ENCODE measurements around the gene GSTK1. TPM values are rescaled to one million over a fixed set of nuclear protein-coding genes. Genes with fewer than 3 reads are reported as not detected.

GSTK1 gene
- total RNA-seq, result 124 and 133 TPM in 2 replicates

DNA sequence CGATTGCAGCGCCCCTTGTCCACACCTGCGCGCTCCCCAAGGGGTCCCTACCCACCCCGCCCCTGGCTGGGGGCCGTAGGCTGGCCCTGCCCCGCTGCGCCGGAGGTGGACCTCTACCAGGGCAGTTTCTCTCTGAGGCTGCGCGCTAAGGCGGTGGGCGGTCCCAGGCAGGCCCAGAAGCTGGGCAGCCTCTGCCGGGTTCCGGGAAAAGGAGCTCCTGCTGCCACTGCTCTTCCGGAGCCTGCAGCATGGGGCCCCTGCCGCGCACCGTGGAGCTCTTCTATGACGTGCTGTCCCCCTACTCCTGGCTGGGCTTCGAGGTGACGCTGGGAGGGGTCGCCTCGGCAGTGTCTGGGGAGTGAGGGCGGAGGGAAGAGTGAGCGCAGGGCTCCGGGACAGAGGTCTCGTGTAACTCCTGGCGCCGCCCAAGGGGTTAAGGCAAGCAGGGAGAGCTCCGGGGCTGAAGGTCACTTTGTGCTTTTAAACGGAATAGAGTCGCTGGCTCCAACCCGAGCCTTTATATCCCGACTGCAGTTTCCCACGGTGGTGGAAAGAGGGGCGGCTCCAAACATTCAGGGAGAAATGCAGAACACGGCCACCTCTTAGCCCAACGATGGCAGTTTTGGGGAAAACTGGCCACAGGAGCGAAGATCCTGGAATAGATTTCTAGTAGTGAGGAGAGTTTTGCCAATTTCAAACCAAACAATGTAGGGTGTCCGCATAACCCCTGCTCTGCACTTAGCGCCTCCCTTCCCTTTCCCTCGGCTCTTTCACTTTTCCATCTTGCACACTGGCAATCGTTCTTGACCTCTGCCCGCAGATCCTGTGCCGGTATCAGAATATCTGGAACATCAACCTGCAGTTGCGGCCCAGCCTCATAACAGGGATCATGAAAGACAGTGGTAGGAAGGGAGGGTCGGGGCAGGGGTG is at the start of gene GSTK1:
Gene GSTK1, plus strand, starts transcription at position 176 of the 930 bp plus-strand sequence. Its CDS starts 73 bp downstream, at position 249.

DNA sequence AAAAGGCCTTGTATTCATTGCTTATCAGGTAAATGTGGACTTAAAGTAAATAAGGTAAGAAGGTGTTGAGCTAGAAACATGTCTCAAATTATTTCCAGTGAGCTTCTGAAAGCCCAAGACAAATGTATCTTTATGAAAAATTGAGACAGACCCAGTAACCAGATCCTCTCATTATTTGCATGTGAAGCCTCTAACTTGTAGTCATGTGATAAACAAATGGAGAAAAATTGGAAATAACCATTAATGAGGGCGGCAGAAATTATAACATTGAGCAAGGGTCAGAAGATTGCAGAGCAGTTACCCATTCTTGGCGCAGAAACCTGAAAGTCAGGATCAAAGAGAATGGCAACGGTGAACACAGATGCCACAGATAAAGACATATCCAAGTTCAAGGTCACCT is 41.5 kb upstream of the GSTK1 start, which contains the start of gene TAS2R40:
Gene TAS2R40, plus strand, starts transcription at position 301 of the 400 bp plus-strand sequence. Its CDS starts 42 bp downstream, at position 343.

DNA sequence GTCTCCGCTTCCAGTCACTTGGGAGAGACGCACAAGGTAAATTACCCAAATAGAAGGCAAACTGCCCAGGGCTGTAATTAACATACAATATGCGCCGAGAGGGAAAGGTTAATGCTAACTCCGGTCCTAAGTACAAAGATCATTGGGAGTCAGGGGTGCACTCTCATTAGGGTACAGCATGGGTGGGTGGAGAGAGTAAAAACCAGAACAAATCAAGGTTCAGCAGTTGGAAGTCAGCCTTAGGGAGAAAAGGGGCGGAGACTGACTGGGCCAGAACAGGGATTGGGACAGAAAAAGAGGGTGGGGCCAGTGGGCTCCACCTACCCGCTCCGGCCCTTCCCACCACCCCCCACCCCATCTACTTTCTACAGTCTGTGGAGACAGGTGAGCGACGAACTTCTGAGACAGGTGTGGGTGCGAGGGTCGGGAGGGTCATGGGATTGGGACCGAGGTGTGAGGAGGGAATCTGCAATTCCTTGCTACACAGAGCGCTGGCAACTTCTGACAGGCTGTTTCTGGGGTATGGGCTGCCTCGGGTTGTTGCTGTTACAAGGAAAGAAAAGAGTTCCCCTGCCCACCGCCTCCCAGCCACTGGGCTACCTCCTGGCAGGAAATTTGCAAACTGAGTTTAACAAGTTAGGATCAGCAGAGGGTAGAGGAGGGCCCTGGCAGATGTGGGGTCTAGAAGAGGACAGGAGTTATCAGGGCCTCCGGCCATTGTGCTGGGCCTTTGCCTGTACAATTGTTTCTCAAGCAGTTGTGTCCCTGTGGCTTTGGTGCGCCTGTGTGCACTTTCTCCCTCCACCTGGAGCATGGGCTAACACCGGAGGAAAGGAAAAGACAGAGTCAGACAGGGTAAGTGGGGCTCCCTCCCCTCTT is 21.6 kb downstream of the GSTK1 start, which contains the start of gene TMEM139:
Gene TMEM139, plus strand, starts transcription at position 368 of the 879 bp plus-strand sequence. CDS start 1,000 bp downstream, outside the sequence.

DNA sequence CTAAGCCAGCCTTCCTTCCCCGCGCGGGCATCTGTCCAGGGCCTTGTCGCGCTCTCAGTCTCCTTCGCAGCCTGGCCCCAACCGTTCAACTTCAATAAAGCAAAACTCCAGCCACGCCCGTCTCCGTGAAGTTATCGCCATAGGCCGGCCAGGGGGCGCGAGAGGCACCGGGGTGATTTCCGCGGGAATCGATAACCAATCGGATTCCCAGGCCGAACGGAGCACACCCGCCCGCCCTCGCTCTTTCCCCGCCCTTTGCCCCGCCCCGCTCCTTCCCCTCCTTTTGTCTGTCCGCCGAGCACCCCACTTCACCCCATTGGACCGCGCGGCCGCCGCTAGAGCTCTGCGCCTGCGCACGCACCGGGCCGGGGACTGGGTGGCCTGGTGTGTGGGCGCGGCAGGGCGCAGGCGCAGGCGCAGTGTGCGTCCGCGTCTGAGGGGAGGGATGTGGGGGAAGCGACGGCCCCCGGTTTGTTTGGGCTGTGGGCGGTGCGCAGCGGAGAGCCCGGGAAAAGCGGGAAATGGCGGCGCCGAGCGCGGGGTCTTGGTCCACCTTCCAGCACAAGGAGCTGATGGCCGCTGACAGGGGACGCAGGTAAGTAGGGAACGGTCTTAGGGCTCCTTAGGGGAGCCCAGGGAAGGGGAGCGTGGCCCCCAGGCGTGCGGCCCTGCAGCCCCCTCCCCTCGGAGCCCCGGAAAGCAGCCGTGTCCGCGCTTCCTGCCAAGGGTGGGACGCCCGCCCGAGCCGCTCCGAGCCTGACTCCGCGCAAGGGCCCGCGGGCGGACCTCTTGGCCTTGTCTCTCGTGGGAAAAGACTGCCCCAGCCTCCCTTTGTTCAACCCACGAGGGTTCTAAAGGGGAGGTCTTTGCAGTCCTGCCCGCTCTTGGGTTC is 24.9 kb downstream of the GSTK1 start, which contains the start of gene CASP2:
Gene CASP2, plus strand, starts transcription at position 417 of the 892 bp plus-strand sequence. Its CDS starts 105 bp downstream, at position 522.

DNA sequence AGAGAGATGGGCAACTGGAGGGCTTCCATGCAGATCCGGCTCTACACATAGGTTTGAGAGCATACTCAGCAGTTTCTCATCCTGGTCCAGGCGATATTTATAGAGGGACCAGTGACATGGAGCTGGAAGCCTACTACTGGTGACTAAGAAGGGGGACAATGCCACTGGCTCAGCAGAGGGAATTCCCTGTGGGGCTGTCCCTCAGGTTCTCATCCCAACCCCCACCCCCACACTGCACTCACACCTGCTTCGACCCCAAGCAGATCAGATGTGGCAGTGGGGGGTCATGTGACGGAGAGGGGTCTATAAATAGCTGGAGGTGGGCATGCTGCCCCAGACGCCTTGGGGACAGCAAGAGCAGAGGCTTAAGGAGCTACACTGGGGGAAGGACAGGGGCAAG is 52.5 kb downstream of the GSTK1 start, which contains the start of gene CLCN1:
Gene CLCN1, plus strand, starts transcription at position 336 of the 400 bp plus-strand sequence. CDS start 102 bp downstream, outside the sequence.

Other genes with a start within 250 kb of the GSTK1 start
- not detected in 2 replicates for gene OR9A2, start 236.3 kb upstream of the GSTK1 start, total RNA-seq
- gene OR6V1, start 211.1 kb upstream of the GSTK1 start, total RNA-seq, result not detected in 2 replicates
- gene PIP, start 131.4 kb upstream of the GSTK1 start, total RNA-seq, result not detected in 2 replicates
- not detected in 2 replicates for gene TAS2R39, start 80.0 kb upstream of the GSTK1 start, total RNA-seq
- gene TAS2R40, start 41.4 kb upstream of the GSTK1 start, total RNA-seq, result not detected in 2 replicates
- gene TMEM139, start 21.5 kb downstream of the GSTK1 start, total RNA-seq, result 0.39 TPM in 1 of 2 replicates, not detected in the other
- 14.5 and 29.7 TPM in 2 replicates for gene CASP2, start 24.9 kb downstream of the GSTK1 start, total RNA-seq
- gene CLCN1, start 52.7 kb downstream of the GSTK1 start, total RNA-seq, result 0.13 TPM in 1 of 2 replicates, not detected in the other
- 3.1 and 3.9 TPM in 2 replicates for gene FAM131B, start 99.3 kb downstream of the GSTK1 start, total RNA-seq
- gene ZYX, start 117.9 kb downstream of the GSTK1 start, total RNA-seq, result 167 and 206 TPM in 2 replicates
- 0.32 and 0.91 TPM in 2 replicates for gene EPHA1, start 145.4 kb downstream of the GSTK1 start, total RNA-seq
- gene TAS2R60, start 180.0 kb downstream of the GSTK1 start, total RNA-seq, result not detected in 2 replicates
- gene TAS2R41, start 214.4 kb downstream of the GSTK1 start, total RNA-seq, result not detected in 2 replicates

Measured in epithelial cell of alveolus of lung (primary cell).